ENCODE measurements around the gene BMP5. TPM values are rescaled to one million over a fixed set of nuclear protein-coding genes. Genes with fewer than 3 reads are reported as not detected.

The BMP5 gene
- polyA plus RNA-seq, 3 donors from 2014 or later, result not detected

DNA sequence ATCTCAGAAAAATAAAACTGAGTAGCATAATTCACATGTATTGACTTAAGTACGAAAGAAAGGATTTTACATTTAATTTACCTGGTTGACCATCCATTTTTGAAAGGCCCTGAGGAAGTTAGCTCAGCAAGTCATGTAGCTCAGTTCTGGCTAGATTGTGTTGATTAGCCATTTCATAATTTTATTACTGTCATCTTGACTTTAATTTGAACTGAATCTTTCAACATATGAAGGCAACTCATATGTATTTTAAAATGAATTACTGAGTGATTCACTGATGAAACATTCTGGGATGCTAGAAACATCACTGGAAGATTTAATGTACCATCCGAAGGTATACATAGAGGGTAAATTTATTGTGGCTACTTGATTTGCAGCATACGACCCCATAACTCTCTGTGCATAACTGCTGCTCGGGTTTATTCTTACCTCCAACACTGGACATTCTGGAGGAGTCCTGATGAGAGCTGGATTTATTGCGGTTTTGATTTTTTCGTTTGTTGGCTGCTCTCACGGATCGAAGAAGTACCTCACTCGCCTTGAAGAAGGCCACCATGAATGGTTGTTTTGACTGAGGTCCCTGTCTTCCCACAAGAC, 101.7 kb downstream of the BMP5 start:
- no peak for DNase-seq
- Mint-ChIP-seq H3K27ac (no peak overlapping the region), H3K4me1 (no peaks in the 10 kb centered on the region), H3K4me3 (no peak overlapping the region), H3K36me3 (no peaks in the 10 kb centered on the region), H3K9me3 (peaks cover 0 to 39% (median 14%) of the 10 kb centered on the region in 6 donors), H3K27me3 (ENCODE audit: low read depth in 3 of 3) (no peaks in the 10 kb centered on the region)

DNA sequence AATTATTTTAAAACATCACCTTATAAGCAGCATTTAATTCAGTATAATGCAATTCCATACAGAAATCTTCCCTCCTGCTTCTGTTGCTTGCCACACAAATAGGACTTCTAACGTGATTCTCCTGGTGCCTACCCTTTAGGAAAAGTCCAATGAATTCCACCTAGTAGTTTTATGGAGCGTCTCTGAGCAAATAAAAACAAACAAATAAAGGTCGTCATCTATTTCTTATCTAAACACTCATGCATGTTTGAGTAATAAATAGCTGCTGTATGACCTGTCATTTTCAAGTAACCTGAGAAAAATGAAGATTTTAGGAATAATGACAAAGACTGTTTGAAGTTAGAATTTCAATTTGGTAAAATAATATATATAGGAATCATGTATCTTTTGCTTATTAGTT, 102.7 kb downstream of the BMP5 start:
- peaks cover 0 to 34% (median 12%) of the 10 kb centered on the region in 6 donors for H3K9me3 Mint-ChIP-seq
- H3K27me3 Mint-ChIP-seq (ENCODE audit: low read depth in 3 of 3), result no peaks in the 10 kb centered on the region
- no peaks in the 10 kb centered on the region for H3K4me1 Mint-ChIP-seq
- DNase-seq, result no peak
- no peak overlapping the region for H3K4me3 Mint-ChIP-seq
- H3K27ac Mint-ChIP-seq, result no peak overlapping the region
- H3K36me3 Mint-ChIP-seq, result no peaks in the 10 kb centered on the region

DNA sequence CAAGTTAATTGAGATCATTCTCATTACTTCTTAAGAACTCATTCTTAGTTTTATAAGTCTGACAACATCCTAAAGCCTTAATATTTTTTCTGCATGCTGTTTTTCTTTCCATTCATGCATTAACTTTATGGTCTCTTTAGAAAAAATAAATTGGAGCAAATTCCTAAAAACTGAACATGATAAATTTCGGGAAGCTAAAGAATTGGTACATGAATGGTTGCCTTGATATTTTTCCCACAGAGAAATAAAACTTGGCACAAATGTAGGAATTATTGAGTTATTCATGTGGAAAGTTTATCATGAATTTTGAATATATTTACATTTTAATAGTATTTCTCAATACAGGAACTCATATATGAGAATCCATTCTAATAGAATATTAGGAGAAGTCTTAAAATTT, 115.9 kb downstream of the BMP5 start:
- Mint-ChIP-seq H3K4me3 (no peak overlapping the region), H3K36me3 (no peaks in the 10 kb centered on the region), H3K4me1 (no peaks in the 10 kb centered on the region), H3K27ac (no peak overlapping the region), H3K27me3 (ENCODE audit: low read depth in 3 of 3) (peaks cover 0 to 2% (median 0%) of the 10 kb centered on the region in 3 donors), H3K9me3 (peaks cover 0 to 33% (median 13%) of the 10 kb centered on the region in 6 donors)
- DNase-seq, result no peak

DNA sequence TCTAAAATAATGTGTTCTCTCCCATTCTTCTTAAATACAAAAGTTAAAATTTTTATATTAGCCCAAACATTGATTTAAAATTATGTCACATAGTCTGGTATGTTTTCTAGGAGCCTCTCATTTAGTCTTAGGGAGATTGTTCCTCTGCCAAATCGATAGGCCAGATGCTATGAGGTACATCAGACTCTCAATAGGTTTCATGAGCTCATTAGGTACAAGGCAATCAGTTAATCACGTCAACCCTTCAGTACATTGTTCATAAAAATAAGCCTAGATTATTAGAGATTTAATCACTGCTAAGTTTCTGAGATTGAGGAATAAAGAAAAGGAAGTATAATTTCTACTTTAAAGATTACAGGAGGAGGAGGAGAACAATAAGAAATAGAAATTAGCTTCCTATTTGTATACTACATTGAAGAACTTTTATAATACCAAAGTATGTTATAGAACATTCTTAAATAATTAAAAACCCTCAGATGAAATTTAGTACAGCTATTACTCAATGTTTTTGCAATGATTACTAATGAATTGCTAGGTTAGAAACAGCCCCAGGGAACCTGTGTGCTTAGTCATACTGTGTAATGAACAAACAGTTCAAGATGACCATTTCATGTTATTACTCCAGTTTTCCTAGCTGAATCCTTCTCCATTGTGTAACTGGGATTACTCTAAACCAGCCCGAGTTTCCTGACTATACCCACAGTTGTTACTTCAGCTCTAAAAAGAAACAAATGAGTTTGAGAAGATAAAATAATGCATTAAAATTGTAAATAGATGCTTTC, 117.0 kb downstream of the BMP5 start:
- no peak overlapping the region for H3K27ac Mint-ChIP-seq
- peaks cover 0 to 2% (median 0%) of the 10 kb centered on the region in 3 donors for H3K27me3 Mint-ChIP-seq (ENCODE audit: low read depth in 3 of 3)
- H3K4me1 Mint-ChIP-seq, result no peaks in the 10 kb centered on the region
- no peak for DNase-seq
- H3K4me3 Mint-ChIP-seq, result no peak overlapping the region
- peaks cover 0 to 30% (median 13%) of the 10 kb centered on the region in 6 donors for H3K9me3 Mint-ChIP-seq
- H3K36me3 Mint-ChIP-seq, result no peaks in the 10 kb centered on the region

DNA sequence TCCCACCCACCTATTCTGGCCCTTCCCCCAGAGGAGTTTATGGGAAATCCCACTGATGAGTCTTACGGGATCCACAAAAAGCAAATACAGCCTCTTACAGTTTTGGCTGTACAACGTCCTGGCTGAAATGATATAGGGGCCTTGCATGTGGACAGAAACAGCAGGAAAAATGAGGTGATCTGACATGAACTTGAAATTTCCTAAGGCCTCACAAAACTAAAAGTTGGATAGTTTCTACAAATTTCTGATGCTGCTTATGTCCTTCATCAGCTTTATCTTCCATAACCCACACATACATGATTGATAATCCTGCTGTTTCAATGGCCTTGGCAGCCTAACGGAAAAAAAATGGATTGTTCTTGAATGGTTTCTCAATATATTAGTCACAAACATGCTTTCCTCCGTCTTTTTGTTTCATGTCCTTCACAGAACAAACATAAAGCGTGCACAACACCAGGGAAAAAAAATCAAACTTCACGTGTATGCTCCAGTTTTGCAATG, 118.8 kb downstream of the BMP5 start:
- Mint-ChIP-seq H3K36me3 (no peaks in the 10 kb centered on the region), H3K27ac (no peak overlapping the region), H3K9me3 (peaks cover 0 to 35% (median 12%) of the 10 kb centered on the region in 6 donors), H3K27me3 (ENCODE audit: low read depth in 3 of 3) (peaks cover 0 to 2% (median 0%) of the 10 kb centered on the region in 3 donors), H3K4me1 (no peaks in the 10 kb centered on the region), H3K4me3 (no peak overlapping the region)
- no peak for DNase-seq

DNA sequence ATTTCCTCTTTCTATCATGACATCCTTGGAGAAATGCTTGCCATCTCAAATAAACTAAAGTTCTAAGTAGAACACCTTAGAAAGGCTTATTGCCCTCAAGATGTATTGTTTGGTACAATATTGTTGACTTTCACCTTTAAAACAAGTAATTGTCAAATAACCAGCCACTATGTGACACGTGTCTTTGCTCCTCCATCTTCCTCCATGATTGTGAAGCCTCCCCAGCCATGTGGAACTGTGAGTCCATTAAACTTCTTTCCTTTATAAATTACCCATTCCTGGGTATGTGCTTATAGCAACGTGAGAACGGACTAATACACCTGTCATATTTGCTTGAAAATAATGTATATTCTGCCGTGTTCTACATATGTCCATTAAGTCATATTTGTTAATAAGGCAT, 126.5 kb downstream of the BMP5 start:
- Mint-ChIP-seq H3K4me3 (no peak overlapping the region), H3K27me3 (ENCODE audit: low read depth in 3 of 3) (peaks cover 0 to 3% (median 0%) of the 10 kb centered on the region in 3 donors), H3K4me1 (no peaks in the 10 kb centered on the region), H3K27ac (no peak overlapping the region), H3K36me3 (no peaks in the 10 kb centered on the region), H3K9me3 (peaks cover 1 to 36% (median 19%) of the 10 kb centered on the region in 6 donors)
- DNase-seq, result no peak

DNA sequence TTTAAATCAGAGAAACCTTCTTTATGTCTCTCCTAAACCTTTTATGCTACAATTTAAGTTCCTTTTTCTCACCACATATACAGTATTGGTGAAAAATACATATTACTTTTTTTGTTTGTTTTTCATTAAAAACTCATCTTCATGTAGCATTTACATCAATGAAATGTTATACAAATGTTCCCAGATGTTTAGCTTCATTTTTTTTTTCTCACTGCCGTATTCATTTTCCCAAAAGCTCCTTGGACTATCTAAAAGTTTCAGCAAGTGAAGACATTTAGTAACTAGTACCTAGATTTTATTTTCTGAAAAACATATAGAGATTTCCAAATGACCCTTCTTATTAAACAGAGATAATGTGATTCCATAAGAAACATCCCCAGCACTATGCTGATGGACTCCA, 128.9 kb downstream of the BMP5 start:
- Mint-ChIP-seq H3K4me3 (no peak overlapping the region), H3K9me3 (peaks cover 1 to 43% (median 18%) of the 10 kb centered on the region in 6 donors), H3K36me3 (no peaks in the 10 kb centered on the region), H3K27ac (no peak overlapping the region), H3K27me3 (ENCODE audit: low read depth in 3 of 3) (peaks cover 0 to 3% (median 0%) of the 10 kb centered on the region in 3 donors), H3K4me1 (no peaks in the 10 kb centered on the region)
- DNase-seq, result no peak

DNA sequence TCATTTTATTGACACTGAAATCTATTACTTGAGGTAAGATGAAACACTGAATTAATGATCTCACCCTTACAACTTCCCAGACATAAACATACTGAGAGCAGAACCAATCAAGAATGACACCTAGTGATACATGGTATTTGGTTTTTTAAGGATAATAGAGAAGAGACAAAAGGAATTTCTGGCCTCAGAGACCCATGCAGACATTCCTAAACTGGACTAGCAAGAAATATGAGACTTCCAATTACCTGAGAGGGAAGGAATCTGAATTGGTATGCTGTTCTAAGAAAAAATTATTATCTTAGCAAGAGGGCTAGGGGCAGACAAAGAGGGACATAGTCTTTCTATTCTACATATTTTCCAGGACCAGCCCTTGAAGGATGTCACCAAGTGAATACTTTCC, 141.1 kb downstream of the BMP5 start:
- peaks cover 0 to 2% (median 0%) of the 10 kb centered on the region in 3 donors for H3K27me3 Mint-ChIP-seq (ENCODE audit: low read depth in 3 of 3)
- no peak for DNase-seq
- H3K9me3 Mint-ChIP-seq, result peaks cover 0 to 46% (median 33%) of the 10 kb centered on the region in 6 donors
- no peaks in the 10 kb centered on the region for H3K36me3 Mint-ChIP-seq
- H3K4me1 Mint-ChIP-seq, result no peaks in the 10 kb centered on the region
- no peak overlapping the region for H3K4me3 Mint-ChIP-seq
- H3K27ac Mint-ChIP-seq, result no peak overlapping the region

DNA sequence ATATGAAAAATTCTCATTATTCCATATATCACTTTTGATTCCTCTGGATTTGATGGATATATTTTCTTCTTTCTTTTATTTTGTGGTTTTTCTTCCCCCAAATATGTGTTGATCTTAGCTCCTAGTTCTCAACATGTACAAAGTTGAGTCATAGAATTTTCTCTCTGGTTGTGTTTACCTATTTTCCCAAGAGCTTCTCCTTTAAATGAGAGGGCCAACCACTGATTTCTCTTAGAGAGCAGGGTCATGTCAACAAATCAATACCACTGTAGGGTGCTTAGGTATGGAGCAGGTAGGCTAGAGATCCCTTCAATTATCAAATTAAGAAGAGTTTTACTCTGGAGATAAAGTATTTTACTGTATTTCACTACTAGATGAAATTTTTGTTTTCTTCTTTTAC, 145.7 kb downstream of the BMP5 start:
- no peak overlapping the region for H3K4me3 Mint-ChIP-seq
- no peaks in the 10 kb centered on the region for H3K4me1 Mint-ChIP-seq
- peaks cover 0 to 23% (median 19%) of the 10 kb centered on the region in 6 donors for H3K9me3 Mint-ChIP-seq
- H3K36me3 Mint-ChIP-seq, result no peaks in the 10 kb centered on the region
- no peak overlapping the region for H3K27ac Mint-ChIP-seq
- peaks cover 0 to 2% (median 0%) of the 10 kb centered on the region in 3 donors for H3K27me3 Mint-ChIP-seq (ENCODE audit: low read depth in 3 of 3)
- no peak for DNase-seq

DNA sequence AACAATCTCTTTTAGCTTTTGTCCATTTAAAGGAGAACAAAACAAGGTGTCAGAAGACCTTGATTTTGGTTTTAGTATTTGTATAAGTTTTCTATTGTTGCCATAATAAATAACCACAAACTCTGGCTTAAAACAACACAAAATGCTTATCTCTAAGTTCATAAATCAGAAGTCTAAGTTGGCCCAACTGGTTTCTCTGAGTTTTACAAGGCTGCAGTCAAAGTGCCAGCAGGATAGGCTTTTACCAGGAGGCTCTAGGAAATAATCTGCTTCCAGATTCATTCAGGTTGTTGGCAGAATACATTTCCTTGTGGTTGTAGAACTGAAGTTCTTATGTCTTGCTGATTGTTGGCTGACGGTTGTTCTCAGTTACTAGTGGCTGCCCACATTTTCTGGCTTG, 149.2 kb downstream of the BMP5 start:
- Mint-ChIP-seq H3K9me3 (peaks cover under 1 to 16% (median 14%) of the 10 kb centered on the region in 6 donors), H3K27me3 (ENCODE audit: low read depth in 3 of 3) (no peaks in the 10 kb centered on the region), H3K4me3 (no peak overlapping the region), H3K36me3 (no peaks in the 10 kb centered on the region), H3K4me1 (no peaks in the 10 kb centered on the region), H3K27ac (no peak overlapping the region)
- no peak for DNase-seq

DNA sequence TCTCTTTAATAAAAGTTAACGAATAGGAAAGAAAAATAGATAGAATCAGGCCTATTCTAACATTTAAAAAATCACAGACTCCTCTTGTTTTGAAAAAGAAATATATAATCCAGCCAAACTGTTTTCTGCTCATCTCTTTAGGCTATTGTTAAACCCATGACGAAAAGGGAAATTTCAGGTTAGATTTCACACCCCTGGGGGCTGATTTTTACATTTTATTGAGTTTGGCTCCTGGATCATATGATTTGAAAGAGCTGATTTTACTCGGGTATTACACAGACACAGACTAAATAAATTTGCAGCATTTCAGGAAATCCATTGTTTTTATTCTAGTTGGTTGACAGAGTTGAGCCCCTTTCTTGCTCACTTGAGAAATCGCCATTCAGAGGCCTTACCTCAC, 160.6 kb downstream of the BMP5 start:
- Mint-ChIP-seq H3K27me3 (ENCODE audit: low read depth in 3 of 3) (peaks cover 0 to 2% (median 0%) of the 10 kb centered on the region in 3 donors), H3K4me1 (no peaks in the 10 kb centered on the region), H3K4me3 (no peak overlapping the region), H3K9me3 (peaks cover 8 to 30% (median 14%) of the 10 kb centered on the region in 6 donors), H3K27ac (no peak overlapping the region), H3K36me3 (no peaks in the 10 kb centered on the region)
- no peak for DNase-seq

DNA sequence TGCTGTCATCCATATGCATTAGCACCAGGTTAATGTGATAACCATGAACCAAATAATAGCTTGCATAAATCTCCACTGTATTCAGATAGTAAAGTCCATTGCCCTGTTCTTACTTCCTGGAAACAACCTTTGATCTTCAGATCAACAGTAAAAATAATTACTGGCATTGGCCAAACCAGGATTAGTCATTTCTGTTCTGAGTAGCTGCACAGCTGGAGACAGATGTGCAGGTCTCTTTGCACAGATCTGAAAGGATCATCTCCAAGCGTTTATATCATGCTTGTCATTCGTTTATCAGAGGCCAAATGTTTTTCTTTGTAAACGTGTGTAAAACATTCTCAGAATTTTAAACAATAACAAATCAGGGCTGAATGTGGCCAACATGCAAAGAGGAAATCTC, 162.0 kb downstream of the BMP5 start:
- no peak overlapping the region for H3K4me3 Mint-ChIP-seq
- no peak overlapping the region for H3K27ac Mint-ChIP-seq
- no peak for DNase-seq
- H3K27me3 Mint-ChIP-seq (ENCODE audit: low read depth in 3 of 3), result peaks cover 0 to 2% (median 0%) of the 10 kb centered on the region in 3 donors
- H3K4me1 Mint-ChIP-seq, result no peaks in the 10 kb centered on the region
- no peaks in the 10 kb centered on the region for H3K36me3 Mint-ChIP-seq
- H3K9me3 Mint-ChIP-seq, result peaks cover 13 to 31% (median 21%) of the 10 kb centered on the region in 6 donors

DNA sequence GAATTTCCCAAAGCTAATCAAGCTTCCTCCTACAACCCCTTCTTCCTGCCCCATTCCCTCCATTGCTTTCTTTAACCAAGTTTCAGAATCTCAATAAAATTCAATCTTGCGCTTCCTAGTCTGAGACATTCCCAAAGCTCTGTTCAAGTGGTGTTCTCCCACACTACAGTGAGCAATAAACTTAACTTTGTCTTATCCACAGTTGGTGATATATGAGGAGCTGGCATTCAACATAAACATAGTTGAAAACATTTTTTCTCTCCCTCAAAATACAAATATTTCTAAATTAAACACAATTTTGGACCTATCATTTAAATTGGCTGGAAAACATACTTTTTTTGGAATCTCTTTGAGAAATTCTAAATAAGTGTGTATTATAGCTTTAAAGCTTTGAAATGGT, 166.7 kb downstream of the BMP5 start:
- no peak overlapping the region for H3K27ac Mint-ChIP-seq
- peaks cover 7 to 35% (median 17%) of the 10 kb centered on the region in 6 donors for H3K9me3 Mint-ChIP-seq
- H3K4me3 Mint-ChIP-seq, result no peak overlapping the region
- H3K36me3 Mint-ChIP-seq, result no peaks in the 10 kb centered on the region
- no peak for DNase-seq
- H3K27me3 Mint-ChIP-seq (ENCODE audit: low read depth in 3 of 3), result peaks cover 0 to 2% (median 0%) of the 10 kb centered on the region in 3 donors
- H3K4me1 Mint-ChIP-seq, result no peaks in the 10 kb centered on the region

Measured in immature natural killer cell (primary cell).